Measurements from ENCODE around the gene TRPC1.

The TRPC1 gene

GRCh38 chr3:142754494-142754893 is 30.7 kb downstream of the TRPC1 start:
- DNase-seq = no peak

- DNase-seq = no peak
Observed at GRCh38 chr3:142768338-142768737, 44.5 kb downstream of the TRPC1 start.

- no peak for DNase-seq
Observed at GRCh38 chr3:142777927-142778326, 54.1 kb downstream of the TRPC1 start.

DNA sequence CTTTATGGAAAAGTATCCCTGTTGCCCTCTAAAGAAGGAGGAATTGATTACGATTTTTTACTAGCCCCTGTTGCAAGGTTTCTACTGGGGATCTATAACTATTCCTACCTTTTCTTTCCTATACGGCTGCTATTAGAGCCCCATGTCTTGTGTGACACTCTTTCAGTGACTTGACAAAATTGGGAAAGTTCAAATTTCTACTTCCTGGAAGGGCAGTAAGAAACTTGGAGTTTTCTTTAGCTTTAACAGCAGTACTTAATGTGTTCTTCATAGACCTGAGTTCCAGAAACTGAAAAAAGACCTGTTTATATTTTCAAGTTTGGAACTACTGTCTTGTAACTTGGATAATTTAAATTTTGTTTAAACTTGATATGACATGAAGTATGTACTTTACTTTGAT is 54.7 kb downstream of the TRPC1 start:
- no peak for DNase-seq

- DNase-seq = no peak
Observed at GRCh38 chr3:142779591-142779990, 55.8 kb downstream of the TRPC1 start.

DNA sequence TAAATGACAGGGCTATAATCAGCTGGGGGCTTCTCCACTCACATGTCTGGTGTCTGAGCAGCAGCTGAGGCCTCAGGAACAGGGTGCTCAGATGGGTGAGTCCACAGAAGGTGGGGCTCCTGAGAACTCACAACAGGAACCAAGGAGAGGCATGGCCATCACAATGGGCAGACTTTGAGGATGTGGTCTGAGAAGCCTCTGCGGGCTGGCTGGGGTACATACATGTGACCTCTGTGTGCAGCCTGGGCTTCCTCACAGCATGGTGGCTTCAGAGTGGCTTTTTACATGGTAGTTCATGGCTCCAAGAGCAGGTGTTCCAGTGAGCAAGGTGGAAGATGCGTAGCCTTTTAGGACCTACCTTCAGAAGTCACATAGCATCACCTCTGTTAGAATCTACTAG is 58.8 kb downstream of the TRPC1 start:
- DNase-seq = no peak

DNA sequence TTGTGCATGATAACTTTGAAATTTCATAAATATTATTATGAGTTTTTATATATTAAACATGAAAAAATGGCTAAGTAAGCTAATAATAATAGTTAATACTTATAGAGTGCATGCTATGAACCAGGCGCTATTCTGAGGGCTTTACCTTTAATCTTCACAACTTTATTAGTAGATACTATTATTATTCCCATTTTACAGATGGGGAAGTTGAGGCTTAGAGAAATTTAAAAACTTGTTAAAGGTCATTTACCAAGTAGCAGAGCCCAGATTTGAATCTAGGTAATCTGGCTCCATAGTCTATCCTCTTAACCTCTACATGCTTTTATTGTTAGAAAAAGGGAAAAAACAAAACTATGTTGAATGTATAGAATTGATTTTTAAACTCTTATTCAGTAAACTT is 60.4 kb downstream of the TRPC1 start:
- DNase-seq = no peak

- DNase-seq = no peak
Observed at GRCh38 chr3:142785996-142786395, 62.2 kb downstream of the TRPC1 start.

DNA sequence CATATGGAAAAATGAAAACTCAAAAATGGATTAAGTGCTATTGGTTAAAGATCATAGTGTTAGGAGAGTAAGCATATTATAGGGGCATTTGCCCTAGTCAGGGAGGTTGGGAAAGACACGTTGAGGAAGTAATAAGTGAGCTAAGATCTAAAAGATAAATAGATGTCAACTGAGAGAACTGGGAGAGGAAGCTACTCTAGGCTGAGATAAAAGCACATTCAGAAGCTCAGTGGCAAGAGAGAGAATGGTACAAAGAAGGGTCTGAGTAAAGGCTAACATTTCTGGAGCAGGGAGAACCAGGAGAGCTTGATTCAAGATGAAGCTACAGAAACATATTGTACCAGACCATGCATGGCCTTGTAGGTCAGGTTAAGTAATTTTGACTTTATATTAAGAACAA is 63.9 kb downstream of the TRPC1 start:
- no peak for DNase-seq

GRCh38 chr3:142794508-142794907 is 70.7 kb downstream of the TRPC1 start:
- DNase-seq = no peak

DNA sequence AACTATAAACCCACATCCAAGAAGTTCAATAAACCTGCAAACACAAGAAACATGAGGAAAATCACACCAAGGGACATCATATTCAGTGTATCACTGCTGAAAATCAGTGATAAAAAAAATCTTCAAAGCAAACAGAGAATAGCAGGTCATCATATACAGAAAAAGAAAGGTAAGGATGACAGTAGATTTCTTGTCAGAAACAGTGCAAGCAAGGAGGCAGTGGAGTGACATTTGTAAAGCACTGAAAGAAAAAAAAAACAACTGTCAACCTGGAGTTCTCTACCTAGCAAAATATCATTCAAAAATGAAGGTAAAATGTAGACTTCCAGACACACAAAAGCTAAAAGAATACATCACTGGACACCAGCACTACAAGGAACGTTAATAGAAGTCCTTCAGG is 71.5 kb downstream of the TRPC1 start:
- no peak for DNase-seq

- no peak for DNase-seq
Observed at GRCh38 chr3:142796823-142797222, 73.0 kb downstream of the TRPC1 start.

DNA sequence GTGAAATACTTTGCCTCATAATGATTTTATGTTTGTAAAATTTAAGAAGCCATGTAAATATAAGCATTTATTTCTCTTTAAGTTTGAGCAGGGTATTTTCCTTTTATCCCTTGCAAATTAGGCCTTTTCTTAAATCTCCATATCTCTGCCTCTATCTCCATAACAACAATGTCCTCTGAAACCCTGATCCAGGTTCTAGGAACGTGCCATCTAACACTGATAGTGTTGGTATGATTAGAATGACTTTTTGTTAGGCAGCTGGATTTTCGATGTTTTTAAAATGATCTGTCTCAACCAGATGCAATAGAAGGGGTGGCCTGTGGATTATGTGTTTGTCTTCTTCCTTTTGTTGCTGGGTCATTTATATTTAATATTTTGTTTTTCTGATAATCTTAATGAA is 77.9 kb downstream of the TRPC1 start:
- DNase-seq = no peak

- no peak for DNase-seq
Observed at GRCh38 chr3:142802891-142803290, 79.1 kb downstream of the TRPC1 start.

DNA sequence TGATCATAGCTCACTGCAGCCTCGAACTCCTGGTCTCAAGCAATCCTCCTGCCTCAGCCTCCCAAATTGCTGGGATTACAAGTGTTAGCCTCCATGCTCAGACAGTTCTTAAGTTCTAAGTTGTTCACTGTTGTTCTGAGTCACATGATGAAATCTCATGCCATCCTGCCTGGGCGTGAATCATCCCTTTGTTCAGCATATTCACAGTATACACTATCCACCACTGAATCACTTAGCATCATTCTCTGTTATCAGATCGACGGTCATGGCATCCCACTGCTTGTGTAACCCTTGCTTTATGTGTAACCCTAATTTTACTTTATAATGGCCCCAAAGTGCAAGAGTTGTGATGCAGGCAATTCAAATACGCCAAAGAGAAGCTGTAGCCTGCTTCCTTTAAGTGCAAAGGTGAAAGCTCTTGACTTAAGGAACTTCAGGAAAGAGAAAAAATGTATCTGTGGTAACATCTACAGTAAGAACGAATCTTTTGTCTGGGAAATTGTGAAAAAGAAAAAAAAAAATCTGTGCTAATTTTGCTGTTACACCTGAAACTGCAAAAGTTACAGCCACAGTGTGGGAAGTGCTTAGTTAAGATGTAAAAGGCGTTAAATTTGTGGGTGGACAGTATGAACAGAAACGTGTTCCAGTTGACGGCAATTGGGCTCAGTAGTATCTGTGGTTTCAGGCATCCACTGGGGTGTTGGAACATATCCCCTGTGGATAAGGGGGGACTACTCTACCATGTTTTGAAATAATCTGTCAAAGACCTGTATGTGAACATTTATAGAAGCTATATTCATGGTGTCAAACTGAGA is 84.5 kb downstream of the TRPC1 start:
- DNase-seq = no peak

DNA sequence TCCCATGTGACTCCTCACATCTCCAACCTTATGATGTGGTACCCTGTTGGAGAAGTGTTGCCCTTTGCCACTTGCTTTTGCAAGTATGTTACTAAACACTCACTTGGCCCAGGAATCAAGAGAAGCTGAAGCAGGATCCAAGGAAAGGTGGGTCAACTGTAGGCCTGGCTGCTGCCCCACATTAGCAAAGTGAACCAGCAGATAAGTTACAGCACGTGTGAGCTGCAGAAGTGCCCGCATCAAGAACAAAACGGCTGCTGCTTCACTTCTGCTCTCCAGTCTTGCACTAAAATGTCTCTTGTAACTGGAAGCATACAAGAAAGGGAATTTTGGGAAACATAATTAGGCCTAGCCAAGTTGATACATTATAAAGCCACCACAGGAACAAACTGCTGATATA is 85.4 kb downstream of the TRPC1 start:
- no peak for DNase-seq

- DNase-seq = no peak
Observed at GRCh38 chr3:142815803-142816202, 92.0 kb downstream of the TRPC1 start.

GRCh38 chr3:142817356-142817755 is 93.5 kb downstream of the TRPC1 start:
- no peak for DNase-seq

DNA sequence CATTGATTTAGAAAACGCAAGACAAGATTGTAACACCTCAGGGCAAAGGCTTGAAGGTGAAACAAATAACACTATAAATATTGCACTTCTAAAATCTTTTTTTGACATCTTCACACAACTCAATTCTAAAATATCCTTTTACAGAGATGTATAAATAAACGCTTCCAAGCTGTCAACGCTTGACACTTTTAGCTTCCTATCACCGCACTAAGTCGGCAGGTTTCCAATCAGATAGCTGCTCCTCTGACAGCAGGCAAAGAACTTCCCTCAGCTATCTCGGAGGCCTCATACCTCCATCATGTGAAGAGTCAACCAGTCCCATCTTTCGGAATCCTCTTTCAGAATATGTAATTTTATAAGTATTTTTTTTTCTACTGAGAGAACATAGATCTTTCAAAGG is 94.1 kb downstream of the TRPC1 start:
- no peak for DNase-seq

DNA sequence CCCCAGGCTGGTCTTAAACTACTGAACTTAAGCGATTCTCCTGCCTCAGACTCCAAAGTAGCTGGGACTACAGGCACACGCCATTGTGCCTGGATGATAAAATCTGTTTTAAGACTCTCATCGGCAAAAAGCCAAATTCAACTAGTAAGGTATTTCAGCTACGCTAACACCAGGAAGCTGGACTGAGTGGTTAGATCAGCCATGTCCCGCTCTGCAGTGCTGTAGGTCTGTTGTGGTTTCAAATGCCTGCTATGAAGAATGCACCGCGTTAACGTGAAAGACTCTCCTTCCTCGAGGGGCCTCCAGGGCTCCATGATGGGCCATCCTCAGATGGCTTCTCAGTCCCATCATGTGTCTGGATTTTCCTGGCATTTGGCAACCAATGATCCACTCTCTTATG is 94.8 kb downstream of the TRPC1 start:
- DNase-seq = no peak

DNA sequence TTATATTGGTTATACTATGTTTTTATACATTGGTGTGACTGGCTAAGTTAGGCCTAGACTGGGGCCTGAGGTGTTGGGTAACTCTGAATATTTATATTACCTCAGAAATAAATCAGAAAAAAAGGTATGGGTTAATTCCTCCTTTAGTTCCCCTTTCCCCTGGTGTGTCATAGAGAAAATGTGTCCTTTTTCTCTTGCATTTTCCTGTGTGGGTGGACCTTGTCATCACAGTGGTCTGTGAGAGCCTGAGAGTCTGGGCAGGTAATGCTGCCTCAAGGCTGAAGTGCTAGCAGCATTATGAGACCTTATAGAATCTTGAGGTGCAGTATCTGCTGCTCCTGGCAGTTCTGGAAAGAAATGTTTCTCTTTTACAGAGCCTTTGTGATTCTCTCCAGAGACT is 95.3 kb downstream of the TRPC1 start:
- DNase-seq = no peak

DNA sequence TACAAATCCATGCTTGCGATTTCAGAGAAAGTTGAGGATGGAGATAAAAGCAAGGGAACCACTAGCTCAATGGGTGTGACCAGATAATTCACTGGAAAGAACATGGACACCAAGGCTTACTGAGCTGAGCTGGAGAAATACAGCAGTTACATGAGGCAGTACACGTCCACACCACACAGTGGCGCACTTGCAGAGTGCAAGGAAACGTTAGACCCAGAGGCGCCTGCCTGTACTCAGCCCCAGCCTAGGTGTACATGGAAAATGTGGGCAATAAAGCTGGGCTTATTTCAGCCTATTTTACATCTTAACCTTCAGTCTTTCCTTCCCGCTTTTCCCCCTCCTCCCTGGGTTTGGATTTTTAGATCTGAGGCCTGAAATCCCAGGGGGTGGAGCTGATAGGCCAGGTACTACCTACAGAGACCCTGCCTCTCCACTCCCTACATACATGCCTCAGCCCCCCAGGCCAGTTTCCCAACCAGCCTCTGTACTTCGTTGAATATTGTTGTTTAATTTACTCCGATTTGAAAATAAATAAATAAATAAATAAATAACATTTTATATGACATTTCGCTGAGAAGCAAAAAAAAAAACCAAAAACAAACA is 105.0 kb downstream of the TRPC1 start:
- peak; percentile 82 for DNase-seq

DNA sequence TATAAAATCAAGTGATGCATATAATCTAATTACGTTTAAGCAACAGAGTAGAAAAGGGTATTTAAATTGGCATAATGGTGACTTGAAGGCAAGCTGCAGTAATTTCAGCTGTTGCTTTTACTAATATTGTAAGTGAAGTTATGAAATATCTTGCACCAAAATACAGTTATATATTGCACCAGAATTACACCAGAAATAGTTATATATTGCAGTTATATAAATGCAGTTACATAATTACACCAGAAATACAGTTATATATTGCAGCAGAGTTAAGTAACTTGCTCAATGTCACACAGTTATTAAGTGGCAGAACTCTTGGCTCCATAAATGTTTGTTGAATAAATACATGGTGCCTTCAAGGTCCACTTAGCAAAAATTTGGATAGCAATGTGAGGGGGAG is 113.7 kb downstream of the TRPC1 start:
- no peak for DNase-seq

GRCh38 chr3:142839831-142840230 is 116.0 kb downstream of the TRPC1 start:
- no peak for DNase-seq
